GM19438 (cell line): ENCODE data around the gene CELSR2.
A peak's percentile ranks its signal among the peaks of the same experiment; 100 is the strongest.
"Not testable (repeated sequence)": the region's sequence is repeated elsewhere in the genome, so short reads cannot be mapped to it uniquely, and the experiment has no call there.

ENCODE experiments used
- ATAC-seq: cut with Tn5 transposase; IDR thresholded peaks from one replicate; pipeline ENCODE4 v1.9.1; 2021; ENCODE audit warnings: low read depth; ENCODE audit not compliant: unreplicated experiment

CELSR2 gene

GRCh38 chr1:109248797-109249629, at the start of gene CELSR2:
TSS of gene CELSR2 (plus strand) at chr1:109249539. CDS start at chr1:109250080, 541 bp downstream.
- peak; percentile 85 for ATAC-seq

- ATAC-seq: no peak
Measured at GRCh38 chr1:109199710-109200109, 49.6 kb upstream of the CELSR2 start.

- ATAC-seq: no peak
Measured at GRCh38 chr1:109201123-109201703, 48.1 kb upstream of the CELSR2 start.

GRCh38 chr1:109204484-109204883, 44.9 kb upstream of the CELSR2 start:
- ATAC-seq: no peak

GRCh38 chr1:109206339-109206738, 43.0 kb upstream of the CELSR2 start:
- no peak for ATAC-seq

GRCh38 chr1:109207467-109208103, 41.8 kb upstream of the CELSR2 start:
- no peak for ATAC-seq

- ATAC-seq: no peak
Measured at GRCh38 chr1:109208394-109208793, 40.9 kb upstream of the CELSR2 start.

- no peak for ATAC-seq
Measured at GRCh38 chr1:109208836-109209463, 40.4 kb upstream of the CELSR2 start.

GRCh38 chr1:109210058-109210457, 39.3 kb upstream of the CELSR2 start:
- no peak for ATAC-seq

- no peak for ATAC-seq
Measured at GRCh38 chr1:109213345-109213823, 36.0 kb upstream of the CELSR2 start.

GRCh38 chr1:109213824-109214693, 35.3 kb upstream of the CELSR2 start, which contains the start of gene SARS1:
TSS of gene SARS1 (plus strand) at chr1:109213918. CDS start at chr1:109213993, 75 bp downstream.
- ATAC-seq: peak; percentile 78

GRCh38 chr1:109214695-109215623, 34.4 kb upstream of the CELSR2 start:
- no peak for ATAC-seq

- no peak for ATAC-seq
Measured at GRCh38 chr1:109216662-109217061, 32.7 kb upstream of the CELSR2 start.

GRCh38 chr1:109218516-109218915, 30.8 kb upstream of the CELSR2 start:
- no peak for ATAC-seq

- not testable (repeated sequence) for ATAC-seq
Measured at GRCh38 chr1:109221201-109221600, 28.1 kb upstream of the CELSR2 start.

GRCh38 chr1:109225308-109225707, 24.0 kb upstream of the CELSR2 start:
- no peak for ATAC-seq

GRCh38 chr1:109225711-109226445, 23.5 kb upstream of the CELSR2 start:
- ATAC-seq: no peak

GRCh38 chr1:109228167-109228566, 21.2 kb upstream of the CELSR2 start:
- no peak for ATAC-seq
